ENCODE measurements around the gene DDX54.
A peak's percentile ranks its signal among the peaks of the same experiment; 100 is the strongest.

The DDX54 gene

GRCh38 chr12:113158439-113159203 is 26.7 kb downstream of the DDX54 start:
- DNase-seq (ENCODE audit: insufficient read length, low spot score) (no peak), FAIRE-seq (no peak)
- TF ChIP-seq TAF1 (IDR thresholded peaks at IDR 0.05; ENCODE audit: low read depth, low read length) (no peak), POLR2AphosphoS5 (IDR thresholded peaks at IDR 0.05; ENCODE audit: low read depth, low read length) (no peak), POU2F2 (IDR thresholded peaks at IDR 0.05; ENCODE audit: low read depth, low read length) (no peak), SPI1 (IDR thresholded peaks at IDR 0.05; ENCODE audit: low read depth, low read length) (no peak), PAX5 (IDR thresholded peaks at IDR 0.05; ENCODE audit: insufficient read depth, low read length, severe bottlenecking) (no peak), POLR2A (IDR thresholded peaks at IDR 0.05; ENCODE audit: low read depth, low read length) (no peak)

- no peak for FAIRE-seq
- TF ChIP-seq POU2F2 (IDR thresholded peaks at IDR 0.05; ENCODE audit: low read depth, low read length) (no peak), POLR2A (IDR thresholded peaks at IDR 0.05; ENCODE audit: low read depth, low read length) (peak; percentile 34; the same call in 1 of the 2 replicates)
Measured at GRCh38 chr12:113157218-113157859, 27.9 kb downstream of the DDX54 start.

GRCh38 chr12:113155646-113156045 is 29.6 kb downstream of the DDX54 start:
- TF ChIP-seq POLR2AphosphoS5 (IDR thresholded peaks at IDR 0.05; ENCODE audit: low read depth, low read length) (no peak), TAF1 (IDR thresholded peaks at IDR 0.05; ENCODE audit: low read depth, low read length) (no peak), PAX5 (IDR thresholded peaks at IDR 0.05; ENCODE audit: insufficient read depth, low read length, severe bottlenecking) (no peak), POLR2A (IDR thresholded peaks at IDR 0.05; ENCODE audit: low read depth, low read length) (no peak), SPI1 (IDR thresholded peaks at IDR 0.05; ENCODE audit: low read depth, low read length) (no peak), POU2F2 (IDR thresholded peaks at IDR 0.05; ENCODE audit: low read depth, low read length) (no peak)
- no peak for FAIRE-seq
- no peak for DNase-seq (ENCODE audit: insufficient read length, low spot score)

More at GRCh38 chr12:113157218-113157859, 27.9 kb downstream of the DDX54 start:
- DNase-seq (ENCODE audit: insufficient read length, low spot score) = no peak

DNA sequence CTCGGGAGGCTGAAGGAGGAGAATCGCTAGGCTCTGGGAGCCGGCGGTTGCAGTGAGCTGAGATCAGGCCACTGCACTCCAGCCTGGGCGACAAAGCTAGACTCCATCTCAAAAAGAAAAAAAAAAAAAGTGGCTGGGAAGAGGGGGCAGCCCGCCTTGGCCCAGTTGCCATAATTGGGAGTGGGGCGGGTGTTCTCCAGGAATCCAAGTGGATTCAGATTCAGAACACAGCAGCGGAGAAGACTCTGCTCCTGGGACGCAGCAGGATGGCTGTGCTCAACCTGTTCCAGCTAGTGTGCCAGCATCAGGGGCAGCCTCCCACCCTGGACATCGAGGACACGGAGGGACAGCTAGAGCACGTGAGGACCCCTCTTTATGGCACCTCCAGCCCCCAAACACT is 30.2 kb downstream of the DDX54 start:
- FAIRE-seq (no peak), DNase-seq (ENCODE audit: insufficient read length, low spot score) (no peak)
- TF ChIP-seq PAX5 (IDR thresholded peaks at IDR 0.05; ENCODE audit: insufficient read depth, low read length, severe bottlenecking) = no peak
- TF ChIP-seq TAF1 (IDR thresholded peaks at IDR 0.05; ENCODE audit: low read depth, low read length) = no peak
- TF ChIP-seq POU2F2 (IDR thresholded peaks at IDR 0.05; ENCODE audit: low read depth, low read length) = no peak
- TF ChIP-seq SPI1 (IDR thresholded peaks at IDR 0.05; ENCODE audit: low read depth, low read length) = no peak

- TF ChIP-seq SPI1 (IDR thresholded peaks at IDR 0.05; ENCODE audit: low read depth, low read length) (no peak), POLR2AphosphoS5 (IDR thresholded peaks at IDR 0.05; ENCODE audit: low read depth, low read length) (no peak), POU2F2 (IDR thresholded peaks at IDR 0.05; ENCODE audit: low read depth, low read length) (no peak), POLR2A (IDR thresholded peaks at IDR 0.05; ENCODE audit: low read depth, low read length) (no peak), PAX5 (IDR thresholded peaks at IDR 0.05; ENCODE audit: insufficient read depth, low read length, severe bottlenecking) (no peak), TAF1 (IDR thresholded peaks at IDR 0.05; ENCODE audit: low read depth, low read length) (no peak)
- FAIRE-seq (peak; percentile 87), DNase-seq (ENCODE audit: insufficient read length, low spot score) (no peak)
Measured at GRCh38 chr12:113154351-113154973, 30.8 kb downstream of the DDX54 start.

- DNase-seq (ENCODE audit: insufficient read length, low spot score) (peak; percentile 85), FAIRE-seq (peak; percentile 94)
- TF ChIP-seq POLR2AphosphoS5 (IDR thresholded peaks at IDR 0.05; ENCODE audit: low read depth, low read length) = no peak
- no peak for TF ChIP-seq SPI1 (IDR thresholded peaks at IDR 0.05; ENCODE audit: low read depth, low read length)
- TF ChIP-seq TAF1 (IDR thresholded peaks at IDR 0.05; ENCODE audit: low read depth, low read length) = no peak
- TF ChIP-seq POLR2A (IDR thresholded peaks at IDR 0.05; ENCODE audit: low read depth, low read length) = no peak
- TF ChIP-seq POU2F2 (IDR thresholded peaks at IDR 0.05; ENCODE audit: low read depth, low read length) = no peak
- TF ChIP-seq PAX5 (IDR thresholded peaks at IDR 0.05; ENCODE audit: insufficient read depth, low read length, severe bottlenecking) = no peak
Measured at GRCh38 chr12:113152835-113153814, 32.2 kb downstream of the DDX54 start.

DNA sequence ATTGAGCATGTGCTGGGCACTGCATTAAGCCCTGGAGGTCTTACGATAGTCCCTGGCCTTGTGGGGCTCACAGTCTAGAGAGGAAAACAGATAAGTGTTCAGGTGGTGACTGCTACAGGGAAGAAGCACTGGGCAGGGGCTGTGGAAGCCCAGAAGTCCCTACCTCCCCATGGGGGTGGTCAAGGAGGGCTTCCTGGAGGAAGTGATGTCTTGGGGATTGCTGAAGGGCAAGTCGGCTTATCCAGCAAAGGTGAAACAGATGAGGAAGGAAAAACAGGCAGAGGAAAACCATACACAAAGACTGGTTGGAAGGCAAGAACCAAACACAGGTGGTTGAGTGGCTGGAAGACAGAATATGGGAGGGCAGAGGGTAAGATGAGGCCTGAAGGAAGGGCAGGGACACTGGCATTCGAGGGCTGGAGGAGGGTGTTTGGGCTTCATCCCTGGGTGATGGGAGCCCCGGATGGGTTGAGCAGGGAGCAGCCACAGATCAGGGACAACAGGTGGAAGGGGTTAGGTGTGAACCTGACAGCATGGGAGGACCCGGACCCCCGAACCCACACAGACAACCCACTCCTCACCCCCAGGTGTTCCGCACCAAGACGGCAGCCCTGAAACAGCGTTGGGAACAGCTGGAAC is 33.0 kb downstream of the DDX54 start:
- FAIRE-seq (no peak), DNase-seq (ENCODE audit: insufficient read length, low spot score) (no peak)
- TF ChIP-seq PAX5 (IDR thresholded peaks at IDR 0.05; ENCODE audit: insufficient read depth, low read length, severe bottlenecking) (no peak), TAF1 (IDR thresholded peaks at IDR 0.05; ENCODE audit: low read depth, low read length) (no peak), POU2F2 (IDR thresholded peaks at IDR 0.05; ENCODE audit: low read depth, low read length) (no peak), SPI1 (IDR thresholded peaks at IDR 0.05; ENCODE audit: low read depth, low read length) (no peak), POLR2A (IDR thresholded peaks at IDR 0.05; ENCODE audit: low read depth, low read length) (no peak), POLR2AphosphoS5 (IDR thresholded peaks at IDR 0.05; ENCODE audit: low read depth, low read length) (no peak)

DNA sequence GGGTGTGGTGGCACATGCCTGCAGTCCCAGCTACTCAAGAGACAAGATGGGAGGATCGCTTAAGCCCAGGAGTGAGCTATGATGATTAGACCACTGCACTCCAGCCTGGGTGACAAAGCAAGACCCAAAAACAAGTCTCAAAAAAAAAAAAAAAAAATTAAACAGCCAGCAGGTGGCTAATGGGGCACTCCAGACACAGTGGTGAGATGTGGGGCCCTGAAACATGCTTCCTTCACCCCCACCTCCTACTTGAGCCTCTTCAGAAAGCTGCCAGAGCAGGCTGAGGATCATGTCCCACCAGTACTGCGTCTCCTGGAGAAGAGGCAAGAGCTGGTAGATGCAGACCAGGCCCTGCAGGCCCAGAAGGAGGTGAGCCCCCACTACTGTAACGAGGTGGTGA is 33.6 kb downstream of the DDX54 start:
- FAIRE-seq = no peak
- TF ChIP-seq POLR2A (IDR thresholded peaks at IDR 0.05; ENCODE audit: low read depth, low read length) (no peak), PAX5 (IDR thresholded peaks at IDR 0.05; ENCODE audit: insufficient read depth, low read length, severe bottlenecking) (no peak), POU2F2 (IDR thresholded peaks at IDR 0.05; ENCODE audit: low read depth, low read length) (no peak), POLR2AphosphoS5 (IDR thresholded peaks at IDR 0.05; ENCODE audit: low read depth, low read length) (no peak), SPI1 (IDR thresholded peaks at IDR 0.05; ENCODE audit: low read depth, low read length) (no peak), TAF1 (IDR thresholded peaks at IDR 0.05; ENCODE audit: low read depth, low read length) (no peak)
- DNase-seq (ENCODE audit: insufficient read length, low spot score) = no peak
